ENCODE results near the gene TNFRSF19. TPM values are rescaled to one million over a fixed set of nuclear protein-coding genes. Genes with fewer than 3 reads are reported as not detected.

Gene TNFRSF19
- total and polyA plus RNA-seq, 2 of the 4 experiments (the other 2 are of a cell fraction) = 18.6 to 26.3 TPM

- no peak for TF ChIP-seq ELK1 (IDR thresholded peaks at IDR 0.05; ENCODE audit: borderline replicate concordance, low read depth, low read length)
- TF ChIP-seq RAD21 (IDR thresholded peaks at IDR 0.05; ENCODE audit: low read length) = no peak
- TF ChIP-seq MAZ (IDR thresholded peaks at IDR 0.05; ENCODE audit: borderline replicate concordance, low read depth, low read length) = no peak
- no peak for TF ChIP-seq RFX5 (IDR thresholded peaks at IDR 0.05; ENCODE audit: low read depth, low read length)
- no peak for TF ChIP-seq CHD1 (IDR thresholded peaks at IDR 0.05; ENCODE audit: low read depth, low read length)
- no peak for TF ChIP-seq RCOR1 (IDR thresholded peaks at IDR 0.05; ENCODE audit: insufficient replicate concordance, low read length)
- TF ChIP-seq CTCF (conservative IDR thresholded peaks at IDR 0.05; ENCODE audit: low read depth, low read length) = no peak
- no peak for TF ChIP-seq FOS (IDR thresholded peaks at IDR 0.05; ENCODE audit: low read depth, low read length)
- TF ChIP-seq CEBPB (IDR thresholded peaks at IDR 0.05; ENCODE audit: low read depth, low read length) = no peak
- TF ChIP-seq NFE2L2 (IDR thresholded peaks at IDR 0.05; ENCODE audit: low read depth, low read length) = no peak
- no peak for TF ChIP-seq SMC3 (IDR thresholded peaks at IDR 0.05; ENCODE audit: low read depth, low read length)
- TF ChIP-seq MXI1 (IDR thresholded peaks at IDR 0.05; ENCODE audit: borderline replicate concordance, low read depth, low read length) = no peak
- TF ChIP-seq BHLHE40 (IDR thresholded peaks at IDR 0.05; ENCODE audit: low read depth, low read length) = no peak
- no peak for TF ChIP-seq USF2 (IDR thresholded peaks at IDR 0.05; ENCODE audit: low read depth, low read length)
- TF ChIP-seq POLR2A (IDR thresholded peaks at IDR 0.05; ENCODE audit: low read depth, low read length) = no peak
- no peak for TF ChIP-seq MAFK (IDR thresholded peaks at IDR 0.05; ENCODE audit: low read depth, low read length)
- POLR2A ChIA-PET (ENCODE audit: unreplicated experiment) = no interaction called here
- Histone ChIP-seq H3K9me3 (ENCODE audit: control insufficient read depth, insufficient read depth, low read length) (no peaks in the 10 kb centered on the region), H2BK5ac (ENCODE audit: low read depth, low read length, poor library complexity, severe bottlenecking) (peak overlapping the region; percentile 33), H4K8ac (ENCODE audit: low read depth in 2 of 2, low read length in 2 of 2) (peak overlapping the region; percentile 47 to 57; a peak in 3 of 4 replicates), H3K27me3 (ENCODE audit: control insufficient read depth, insufficient read depth, low read length) (no peaks in the 10 kb centered on the region), H3K36me3 (ENCODE audit: control insufficient read depth, insufficient read depth, low read length) (no peaks in the 10 kb centered on the region), H2BK15ac (ENCODE audit: low read depth, low read length) (peak overlapping the region; percentile 63; the same call in 1 of the 3 replicates), H4K5ac (ENCODE audit: low read depth, low read length) (peak overlapping the region; percentile 61), H2BK120ac (ENCODE audit: low read depth, low read length) (peak overlapping the region; percentile 68; the same call in 1 of the 2 replicates), H3K4me3 (ENCODE audit: insufficient read depth, low read depth, low read length) (no peak overlapping the region), H2BK20ac (ENCODE audit: low read depth, low read length) (peak overlapping the region; percentile 54), H3K18ac (ENCODE audit: low read depth, low read length) (peak overlapping the region; percentile 80), H2AK9ac (replicated peaks; ENCODE audit: low read depth, low read length, poor library complexity) (no peak overlapping the region), H3K4me2 (ENCODE audit: low read depth, low read length) (no peak overlapping the region), H3K56ac (ENCODE audit: extremely low read depth, insufficient read depth, low read length) (no peak overlapping the region), H3K9ac (ENCODE audit: low read depth, low read length) (no peak overlapping the region), H3K4me1 (ENCODE audit: control insufficient read depth, insufficient read depth, low read length) (peaks cover 21% of the 10 kb centered on the region), H3K4ac (ENCODE audit: low read depth, low read length) (peak overlapping the region; percentile 72), H3K27ac (ENCODE audit: insufficient read depth, low read length) (peak overlapping the region; percentile 40; the same call in 1 of the 2 replicates), H4K20me1 (ENCODE audit: insufficient read depth, low read length) (no peaks in the 10 kb centered on the region), H2AK5ac (ENCODE audit: low read depth, low read length) (peak overlapping the region; percentile 40; the same call in 1 of the 2 replicates), H4K91ac (ENCODE audit: insufficient read depth, low read depth, low read length) (peak overlapping the region; percentile 43), H3K14ac (replicated peaks; ENCODE audit: low read depth, low read length) (peak overlapping the region; percentile 55; the same call in 1 of the 2 replicates), H3K79me1 (ENCODE audit: low read depth in 1 of 2, low read length in 2 of 2) (no peaks in the 10 kb centered on the region; a peak in 1 of 4 replicates), H3K23ac (ENCODE audit: low read depth, low read length) (no peak overlapping the region), H3K9me1 (ENCODE audit: insufficient read depth, low read length) (peaks cover 14% of the 10 kb centered on the region), H2AFZ (replicated peaks; ENCODE audit: low read length, poor library complexity) (no peak overlapping the region)
- DNase-seq = no peak
- WGBS, 2 experiments (ENCODE audit: extremely low coverage in 2 of 2, insufficient read length in 1 of 2) = 100% methylated on average over 4 of the region's 11 CpGs; no CpG with 5 or more reads in 1 of the 2 experiments
- intact Hi-C loops (cut with micrococcal nuclease) = no loop called here
- no peak for ATAC-seq (ENCODE audit: low read depth)
- CTCF ChIA-PET = no interaction called here
- BruUV-seq (replicated peaks) = no TSS peak
- dilution Hi-C loops (cut with HindIII; ENCODE audit: low sequenced_read_pairs, unreplicated experiment) = no loop called here
- in situ Hi-C loops (cut with MboI; ENCODE audit: low sequenced_read_pairs) = no loop called here
Measured at GRCh38 chr13:23703246-23703860, 133.1 kb downstream of the TNFRSF19 start.

Measured in IMR-90 (cell line).